ENCODE data around the gene SMURF2. TPM values are rescaled to one million over a fixed set of nuclear protein-coding genes. Genes with fewer than 3 reads are reported as not detected.

SMURF2 gene
- total and polyA plus RNA-seq, 2 donors from 2014 or later, result 7.2 to 27.9 TPM

DNA sequence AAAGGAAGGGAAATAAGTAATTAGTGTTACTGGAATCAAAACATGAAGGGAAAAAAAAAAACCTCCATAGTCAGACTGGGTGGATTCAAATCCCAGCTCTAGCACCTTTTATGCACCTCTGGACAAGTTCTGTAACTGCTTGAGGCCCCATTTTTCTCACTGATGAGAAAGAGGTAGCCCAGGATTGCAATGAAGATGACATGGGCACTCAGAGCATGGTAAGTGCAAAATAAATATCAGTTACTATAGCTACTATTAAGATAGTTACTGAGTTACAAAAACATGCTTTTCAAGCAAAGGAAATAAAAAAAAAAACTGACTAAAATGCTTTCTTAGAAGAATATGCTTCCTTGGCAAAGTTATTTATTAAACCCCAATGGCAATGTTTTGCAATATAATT is 96.5 kb downstream of the SMURF2 start:
- H3K9me3 ChIP-seq (ENCODE audit: control insufficient read depth in 2 of 3, insufficient read depth in 1 of 3, low read length in 3 of 3), result no peaks in the 10 kb centered on the region
- no peaks in the 10 kb centered on the region for H3K27me3 ChIP-seq (ENCODE audit: control insufficient read depth, insufficient read depth, low read length)
- DNase-seq, result peak in 2 of 5 donors; percentile 5 to 10
- peaks cover 0 to 6% (median 0%) of the 10 kb centered on the region in 3 donors for H3K4me1 ChIP-seq (ENCODE audit: control insufficient read depth in 2 of 3, insufficient read depth in 2 of 3, low read depth in 1 of 3, low read length in 3 of 3)
- intact Hi-C loops (cut with DNase I), result no loop called here
- peaks cover 3 to 14% (median 6%) of the 10 kb centered on the region in 3 donors for H3K36me3 ChIP-seq (ENCODE audit: control insufficient read depth in 2 of 3, insufficient read depth in 3 of 3, low read length in 3 of 3)
- H3K27ac ChIP-seq (ENCODE audit: low read depth in 2 of 2, low read length in 2 of 2), result no peak overlapping the region
- no peak overlapping the region for H3K4me3 ChIP-seq (ENCODE audit: low read length in 3 of 3)
- FAIRE-seq, result no peak
- H3K9ac ChIP-seq (ENCODE audit: low read length in 3 of 3), result no peak overlapping the region
- TF ChIP-seq, protein P1, sequence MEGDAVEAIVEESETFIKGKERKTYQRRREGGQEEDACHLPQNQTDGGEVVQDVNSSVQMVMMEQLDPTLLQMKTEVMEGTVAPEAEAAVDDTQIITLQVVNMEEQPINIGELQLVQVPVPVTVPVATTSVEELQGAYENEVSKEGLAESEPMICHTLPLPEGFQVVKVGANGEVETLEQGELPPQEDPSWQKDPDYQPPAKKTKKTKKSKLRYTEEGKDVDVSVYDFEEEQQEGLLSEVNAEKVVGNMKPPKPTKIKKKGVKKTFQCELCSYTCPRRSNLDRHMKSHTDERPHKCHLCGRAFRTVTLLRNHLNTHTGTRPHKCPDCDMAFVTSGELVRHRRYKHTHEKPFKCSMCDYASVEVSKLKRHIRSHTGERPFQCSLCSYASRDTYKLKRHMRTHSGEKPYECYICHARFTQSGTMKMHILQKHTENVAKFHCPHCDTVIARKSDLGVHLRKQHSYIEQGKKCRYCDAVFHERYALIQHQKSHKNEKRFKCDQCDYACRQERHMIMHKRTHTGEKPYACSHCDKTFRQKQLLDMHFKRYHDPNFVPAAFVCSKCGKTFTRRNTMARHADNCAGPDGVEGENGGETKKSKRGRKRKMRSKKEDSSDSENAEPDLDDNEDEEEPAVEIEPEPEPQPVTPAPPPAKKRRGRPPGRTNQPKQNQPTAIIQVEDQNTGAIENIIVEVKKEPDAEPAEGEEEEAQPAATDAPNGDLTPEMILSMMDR (IDR thresholded peaks at IDR 0.05; ENCODE audit: borderline replicate concordance, extremely low read depth, insufficient read depth), result no peak

DNA sequence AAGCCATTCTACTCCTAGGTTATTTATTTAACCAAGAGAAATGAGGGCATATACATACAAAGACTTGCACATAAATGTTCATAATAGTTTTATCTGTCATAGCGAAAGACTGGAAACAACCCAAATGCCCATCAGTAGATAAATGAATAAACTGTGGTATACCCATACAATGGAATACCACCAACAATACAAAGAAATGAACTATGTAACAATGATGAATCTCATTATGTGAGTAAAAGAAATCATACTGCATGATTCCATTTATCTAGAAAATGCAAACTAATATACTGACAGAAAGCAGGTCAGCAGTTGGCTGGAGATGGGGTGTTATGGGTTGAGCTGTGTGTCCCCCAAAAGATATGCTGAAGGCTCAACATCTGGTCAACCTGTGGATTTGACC is 98.0 kb downstream of the SMURF2 start:
- Histone ChIP-seq H3K36me3 (ENCODE audit: control insufficient read depth in 2 of 3, insufficient read depth in 3 of 3, low read length in 3 of 3) (peaks cover 3 to 10% (median 6%) of the 10 kb centered on the region in 3 donors), H3K27ac (ENCODE audit: low read depth in 2 of 2, low read length in 2 of 2) (no peak overlapping the region), H3K9ac (ENCODE audit: low read length in 3 of 3) (no peak overlapping the region), H3K4me1 (ENCODE audit: control insufficient read depth in 2 of 3, insufficient read depth in 2 of 3, low read depth in 1 of 3, low read length in 3 of 3) (peaks cover 0 to 6% (median 0%) of the 10 kb centered on the region in 3 donors), H3K9me3 (ENCODE audit: control insufficient read depth in 2 of 3, insufficient read depth in 1 of 3, low read length in 3 of 3) (no peaks in the 10 kb centered on the region), H3K4me3 (ENCODE audit: low read length in 3 of 3) (no peak overlapping the region), H3K27me3 (ENCODE audit: control insufficient read depth, insufficient read depth, low read length) (no peaks in the 10 kb centered on the region)
- FAIRE-seq, result no peak
- DNase-seq, result no peak
- intact Hi-C loops (cut with DNase I), result no loop called here
- TF ChIP-seq, protein P1 (IDR thresholded peaks at IDR 0.05; ENCODE audit: borderline replicate concordance, extremely low read depth, insufficient read depth), result no peak

DNA sequence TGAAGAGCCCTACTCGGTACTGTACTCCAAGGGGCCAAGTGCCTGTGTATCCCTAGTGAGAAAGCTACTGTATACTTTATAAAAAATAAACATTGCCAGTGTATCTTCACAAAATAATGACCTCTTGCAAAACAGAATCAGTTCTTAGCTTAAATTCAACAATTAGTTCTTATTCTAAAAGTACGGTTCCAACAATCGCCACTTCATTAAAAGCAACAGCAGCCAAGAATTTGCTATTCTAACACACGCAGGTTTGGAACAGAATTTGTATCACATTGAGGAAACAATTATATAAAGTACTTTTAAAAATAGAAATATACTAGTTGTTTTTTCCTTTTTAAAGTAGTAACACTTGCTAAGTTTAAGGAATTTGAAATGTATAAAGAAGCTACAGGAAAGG is 106.8 kb downstream of the SMURF2 start:
- intact Hi-C loops (cut with DNase I), result no loop called here
- TF ChIP-seq, protein P1 (IDR thresholded peaks at IDR 0.05; ENCODE audit: borderline replicate concordance, extremely low read depth, insufficient read depth), result no peak
- DNase-seq, result no peak
- H3K27ac ChIP-seq (ENCODE audit: low read depth in 2 of 2, low read length in 2 of 2), result no peak overlapping the region
- H3K4me3 ChIP-seq (ENCODE audit: low read length in 3 of 3), result no peak overlapping the region
- no peaks in the 10 kb centered on the region for H3K27me3 ChIP-seq (ENCODE audit: control insufficient read depth, insufficient read depth, low read length)
- no peaks in the 10 kb centered on the region for H3K4me1 ChIP-seq (ENCODE audit: control insufficient read depth in 2 of 3, insufficient read depth in 2 of 3, low read depth in 1 of 3, low read length in 3 of 3)
- FAIRE-seq, result no peak
- peaks cover 0 to 26% (median 5%) of the 10 kb centered on the region in 3 donors for H3K36me3 ChIP-seq (ENCODE audit: control insufficient read depth in 2 of 3, insufficient read depth in 3 of 3, low read length in 3 of 3)
- H3K9ac ChIP-seq (ENCODE audit: low read length in 3 of 3), result no peak overlapping the region
- H3K9me3 ChIP-seq (ENCODE audit: control insufficient read depth in 2 of 3, insufficient read depth in 1 of 3, low read length in 3 of 3), result no peaks in the 10 kb centered on the region
